Heart left ventricle (tissue), 13 donors: ENCODE measurements around the gene LRBA.
"Not testable (repeated sequence)": the region's sequence is repeated elsewhere in the genome, so short reads cannot be mapped to it uniquely, and the experiment has no call there.

Experiments
- POLR2A ChIP-seq, 2 donors: fragments of 450-650 bp; IDR thresholded peaks; one replicate each; pipeline ENCODE4 v1.6.1; 2017; ENCODE audit warnings: antibody characterized with exemption in 2 of 2, mild to moderate bottlenecking in 2 of 2, moderate library complexity in 2 of 2
- TF ChIP-seq, protein P1 (sequence below), 12 donors: fragments of 200-600 bp; sonication (generic) in 4 of 12; IDR thresholded peaks; one replicate each; pipeline versions ENCODE4 v1.5.0 to v1.8.0; 2018 to 2022; ENCODE audit warnings: antibody characterized with exemption in 12 of 12, mild to moderate bottlenecking in 5 of 12
- donor health status: ischemic (EF 13 %, LVEDD 7.1; RV severe dilation, severe dysfunction).
- donor health status: DM: no; HTN: yes; CAD: no.
- donor health status: DM: no; HTN: no; CAD: no.
- donor health status: ischemic (EF 25% LVEDD 6.9; RV normal size, moderate dysfunction).
- donor health status: ischemic (EF 25% LVEDD 5.7; RV mildly dilated, moderate dysfunction).
- donor health status: ischemic (EF 35%, LVEDD 5.7; RV mildly dilated, moderate dysfunction).
- donor health status: nonischemic (EF 11% LVEDD 7.7; RV severe dilation, severe dysfunction).
- donor health status: DM: yes; HTN: yes; CAD: no.
- donor health status: PGD.
- donor health status: ischemic (EF 29% LVEDD 5.4; RV normal size, mild dysfunction).
- donor health status: nonischemic (EF 23%, LVEDD 6.1; RV moderate dilation, normal function).

DNA sequence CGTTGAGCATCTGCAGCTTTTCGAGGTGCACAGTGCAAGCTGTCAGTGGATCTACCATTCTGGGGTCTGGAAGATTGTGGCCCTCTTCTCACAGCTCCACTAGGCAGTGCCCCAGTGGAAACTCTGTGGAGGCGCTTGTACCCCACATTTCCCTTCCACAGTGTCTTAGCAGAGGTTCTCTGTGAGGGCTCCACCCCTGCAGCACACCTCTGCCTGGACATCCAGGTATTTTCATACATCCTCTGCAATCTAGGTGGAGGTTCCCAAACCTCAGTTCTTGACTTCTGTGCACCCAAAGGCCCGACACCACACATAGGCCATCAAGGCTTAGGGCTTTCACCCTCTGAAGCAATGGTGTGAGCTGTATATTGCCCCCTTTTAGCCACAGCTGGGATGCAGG is 57.1 kb downstream of the LRBA start:
- TF ChIP-seq, protein P1, sequence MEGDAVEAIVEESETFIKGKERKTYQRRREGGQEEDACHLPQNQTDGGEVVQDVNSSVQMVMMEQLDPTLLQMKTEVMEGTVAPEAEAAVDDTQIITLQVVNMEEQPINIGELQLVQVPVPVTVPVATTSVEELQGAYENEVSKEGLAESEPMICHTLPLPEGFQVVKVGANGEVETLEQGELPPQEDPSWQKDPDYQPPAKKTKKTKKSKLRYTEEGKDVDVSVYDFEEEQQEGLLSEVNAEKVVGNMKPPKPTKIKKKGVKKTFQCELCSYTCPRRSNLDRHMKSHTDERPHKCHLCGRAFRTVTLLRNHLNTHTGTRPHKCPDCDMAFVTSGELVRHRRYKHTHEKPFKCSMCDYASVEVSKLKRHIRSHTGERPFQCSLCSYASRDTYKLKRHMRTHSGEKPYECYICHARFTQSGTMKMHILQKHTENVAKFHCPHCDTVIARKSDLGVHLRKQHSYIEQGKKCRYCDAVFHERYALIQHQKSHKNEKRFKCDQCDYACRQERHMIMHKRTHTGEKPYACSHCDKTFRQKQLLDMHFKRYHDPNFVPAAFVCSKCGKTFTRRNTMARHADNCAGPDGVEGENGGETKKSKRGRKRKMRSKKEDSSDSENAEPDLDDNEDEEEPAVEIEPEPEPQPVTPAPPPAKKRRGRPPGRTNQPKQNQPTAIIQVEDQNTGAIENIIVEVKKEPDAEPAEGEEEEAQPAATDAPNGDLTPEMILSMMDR (IDR thresholded peaks at IDR 0.05), result not testable (repeated sequence)
- TF ChIP-seq POLR2A (IDR thresholded peaks at IDR 0.05), result not testable (repeated sequence)
